HTERT RPE-1 (cell line): ENCODE measurements around the gene THOC6.
"Not testable (repeated sequence)": the region's sequence is repeated elsewhere in the genome, so short reads cannot be mapped to it uniquely, and the experiment has no call there.

Source experiments
- in situ Hi-C: fragments of 300-500 bp; cut with MboI; formaldehyde crosslinking; loops from 4 replicates; pipeline ENCODE4 v1.14.3; 2020; ENCODE audit warnings: low sequenced_read_pairs

The THOC6 gene

GRCh38 chr16:3069146-3069545 lies 45.3 kb downstream of the THOC6 start:
- in situ Hi-C loops = not testable (repeated sequence)

DNA sequence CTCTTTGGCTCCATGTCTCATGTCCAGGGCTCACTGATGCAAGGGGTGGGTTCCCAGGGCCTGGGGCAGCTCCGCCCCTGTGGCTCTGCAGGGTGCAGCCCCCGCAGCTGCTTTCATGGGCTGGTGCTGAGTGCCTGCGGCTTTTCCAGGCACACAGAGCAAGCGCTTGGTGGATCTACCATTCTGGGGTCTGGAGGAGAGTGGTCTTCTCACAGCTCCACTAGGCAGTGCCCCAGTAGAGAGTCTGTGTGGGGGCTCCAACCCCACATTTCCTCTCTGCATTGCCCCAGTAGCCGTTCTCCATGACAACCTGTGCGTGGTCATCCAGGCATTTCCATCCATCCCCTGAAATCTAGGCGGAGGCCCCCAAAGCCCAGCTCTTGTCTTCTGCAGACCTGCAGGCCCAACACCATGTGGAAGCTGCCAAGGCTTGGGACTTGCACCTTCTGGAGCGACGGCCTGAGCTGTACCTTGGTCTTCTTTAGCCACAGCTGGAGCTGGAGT lies 46.8 kb downstream of the THOC6 start:
- in situ Hi-C loops = no loop called here

- in situ Hi-C loops = no loop called here
These were observed 47.8 kb downstream of the THOC6 start for GRCh38 chr16:3071655-3072054.

DNA sequence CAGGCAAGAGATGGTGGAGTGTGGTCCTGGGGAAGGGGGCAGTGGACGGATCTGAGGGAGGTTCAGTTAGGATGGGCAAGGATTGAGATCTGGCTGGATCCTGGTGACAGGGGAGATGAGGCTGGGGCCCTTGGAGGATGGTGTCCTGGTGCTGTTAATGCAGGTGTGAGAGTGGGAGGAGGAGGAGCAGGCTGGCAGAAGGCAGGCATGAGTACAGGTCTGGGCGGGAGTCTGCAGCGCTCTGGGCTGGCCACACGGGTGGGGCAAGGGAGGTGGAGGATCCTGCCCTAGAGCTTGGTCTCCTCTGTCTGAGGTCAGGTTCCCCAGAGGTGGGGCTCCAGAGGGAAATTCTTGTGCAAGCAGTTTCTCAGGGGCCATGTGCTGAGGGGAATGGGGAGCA lies 48.3 kb downstream of the THOC6 start:
- in situ Hi-C loops = not testable (repeated sequence)

- in situ Hi-C loops = not testable (repeated sequence)
These were observed 48.9 kb downstream of the THOC6 start for GRCh38 chr16:3072576-3073263.

DNA sequence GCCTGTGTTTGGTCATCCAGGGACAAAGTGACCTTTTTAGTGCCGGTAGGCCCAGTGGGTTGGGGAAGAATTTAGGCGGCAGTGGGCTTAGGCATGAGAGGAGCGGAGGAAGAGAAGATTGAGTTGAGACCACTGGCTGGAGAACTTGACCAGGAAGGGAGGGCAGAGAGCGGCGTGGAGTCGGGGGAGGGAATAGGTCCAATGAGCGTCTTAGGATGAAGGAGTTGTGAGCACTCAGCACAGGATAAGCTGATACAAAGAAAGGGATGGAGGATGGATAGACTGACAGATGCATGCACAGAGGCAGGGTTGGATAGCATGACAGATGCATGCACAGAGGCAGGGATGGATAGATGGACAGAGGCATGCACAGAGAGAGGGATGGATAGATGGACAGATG lies 49.6 kb downstream of the THOC6 start:
- in situ Hi-C loops = no loop called here

DNA sequence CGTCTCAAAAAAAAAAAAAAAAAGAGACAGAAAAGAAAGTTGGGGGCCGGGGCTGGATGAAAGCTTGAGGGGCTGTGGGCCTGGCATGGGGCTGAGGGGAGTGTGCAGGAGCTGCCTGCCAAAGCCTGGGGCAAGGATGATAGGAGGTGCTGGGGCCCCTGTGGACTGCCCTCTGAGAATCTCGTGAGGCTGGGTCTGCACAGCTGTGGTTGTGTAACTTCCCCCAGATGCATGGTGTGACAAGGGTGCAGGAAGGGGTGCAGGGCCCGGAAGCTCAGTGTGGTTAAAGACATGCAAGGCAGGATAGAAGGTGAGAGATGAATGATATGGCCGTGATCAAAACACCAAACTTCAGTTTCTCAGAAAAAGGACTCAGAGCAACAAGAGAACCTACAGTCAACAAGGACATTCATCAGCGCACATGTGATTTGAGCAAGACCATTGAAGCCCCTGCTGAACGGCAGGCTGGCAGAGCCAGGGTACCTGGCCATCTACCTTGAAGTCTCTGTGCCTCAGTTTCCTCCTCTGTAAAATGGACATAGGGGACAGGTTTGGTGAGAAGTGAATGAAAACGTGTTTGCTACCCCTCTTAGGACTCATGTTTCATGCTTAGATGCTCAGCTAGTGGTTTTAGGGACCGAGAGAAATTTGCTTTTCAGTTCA lies 51.2 kb downstream of the THOC6 start:
- in situ Hi-C loops = no loop called here

DNA sequence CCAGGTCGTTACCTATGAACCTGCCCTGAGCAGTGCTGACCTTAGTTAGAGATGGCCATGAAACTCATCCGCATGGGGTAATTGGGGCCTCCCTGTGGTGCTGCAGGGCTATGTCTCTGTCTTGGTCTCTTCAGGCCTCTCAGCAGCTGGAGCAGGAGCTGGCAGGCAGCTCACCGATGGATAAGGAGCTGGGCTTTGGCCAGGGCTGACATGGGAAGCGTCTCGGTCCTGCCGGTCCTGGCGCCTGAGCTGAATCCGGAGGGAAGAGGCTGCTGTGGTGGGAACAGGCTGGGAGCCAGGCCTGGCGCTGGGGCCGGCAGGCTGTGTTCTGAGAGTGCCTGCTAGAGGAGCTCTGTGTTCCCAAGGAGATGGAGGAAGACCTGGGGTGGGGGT lies 51.7 kb downstream of the THOC6 start:
- in situ Hi-C loops = no loop called here

DNA sequence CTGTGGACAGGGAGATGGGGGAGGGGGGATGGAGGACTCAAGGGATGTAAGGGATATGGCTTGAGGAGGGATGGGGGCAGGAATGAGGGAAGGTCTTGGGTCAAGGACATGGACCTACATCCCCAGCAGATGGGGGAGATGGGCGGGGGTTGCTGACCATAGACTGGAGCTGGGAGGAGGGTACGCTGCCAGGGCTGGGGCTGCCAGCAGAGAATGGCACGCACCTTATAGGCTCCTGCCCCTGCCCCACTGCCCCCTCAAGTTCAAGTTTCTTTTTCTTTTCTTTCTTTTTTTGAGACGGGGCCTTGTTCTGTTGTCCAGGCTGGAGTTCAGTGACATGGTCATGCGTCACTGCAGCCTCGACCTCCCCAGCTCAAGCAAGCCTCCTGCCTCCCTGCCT lies 52.1 kb downstream of the THOC6 start:
- in situ Hi-C loops = not testable (repeated sequence)

DNA sequence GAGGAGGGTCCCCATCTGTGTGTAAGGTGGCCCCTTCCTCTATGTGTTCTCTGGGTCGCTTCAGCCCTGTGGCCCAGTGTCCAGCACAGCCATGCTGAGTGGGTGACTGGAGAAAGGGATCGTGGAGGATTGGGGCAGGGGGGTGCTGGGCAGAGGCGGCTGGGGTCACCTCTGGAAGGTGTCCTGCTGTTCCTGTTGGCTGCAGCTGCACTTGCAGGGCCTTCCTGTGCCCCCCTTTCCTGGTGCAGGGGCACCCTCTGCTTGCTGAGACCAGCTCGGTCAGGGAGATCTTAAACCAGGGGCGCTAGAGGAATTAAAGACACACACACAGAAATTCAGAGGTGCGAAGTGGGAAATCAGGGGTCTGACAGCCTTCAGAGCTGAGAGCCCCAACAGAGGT lies 52.7 kb downstream of the THOC6 start:
- in situ Hi-C loops = no loop called here
